H9 (cell line): ENCODE data around the gene TAOK1. TPM values are rescaled to one million over a fixed set of nuclear protein-coding genes. Genes with fewer than 3 reads are reported as not detected.

Source experiments
- DNase-seq: peaks from one replicate; pipeline ENCODE4 v3.0.0-alpha.2; 2017
- H2AFZ ChIP-seq: one replicate; pipeline ENCODE4 v1.6.1; 2013; ENCODE audit warnings: mild to moderate bottlenecking, low read length, control low read depth, moderate library complexity
- H2AK5ac ChIP-seq: 2 replicates; pipeline ENCODE4 v1.6.1; 2013; ENCODE audit warnings: low read length, control low read depth, mixed read lengths; ENCODE audit not compliant: insufficient read length
- H2BK120ac ChIP-seq: one replicate; pipeline ENCODE4 v1.6.1; 2013; ENCODE audit warnings: low read depth, mild to moderate bottlenecking, low read length, control low read depth, inconsistent platforms; ENCODE audit not compliant: poor library complexity, severe bottlenecking
- H2BK12ac ChIP-seq: 2 replicates; pipeline ENCODE4 v1.6.1; 2013; ENCODE audit warnings: low read length, control low read depth, mixed read lengths, low read depth; ENCODE audit not compliant: insufficient read length
- H2BK15ac ChIP-seq: 2 replicates; pipeline ENCODE4 v1.6.1; 2013; ENCODE audit warnings: low read depth, low read length, control low read depth
- H2BK20ac ChIP-seq: one replicate; pipeline ENCODE4 v1.6.1; 2013; ENCODE audit warnings: low read depth, mild to moderate bottlenecking, low read length, control low read depth, inconsistent platforms; ENCODE audit not compliant: poor library complexity, severe bottlenecking
- H2BK5ac ChIP-seq: 2 replicates; pipeline ENCODE4 v1.6.1; 2013; ENCODE audit warnings: low read length, control low read depth, mixed read lengths; ENCODE audit not compliant: insufficient read length
- H3K14ac ChIP-seq: 2 replicates; pipeline ENCODE4 v1.6.1; 2013; ENCODE audit warnings: low read length, control low read depth; ENCODE audit not compliant: insufficient read depth
- H3K18ac ChIP-seq: 2 replicates; pipeline ENCODE4 v1.6.1; 2013; ENCODE audit warnings: low read depth, mild to moderate bottlenecking, mixed read lengths, low read length, control low read depth; ENCODE audit not compliant: insufficient read length
- H3K23ac ChIP-seq: 2 replicates; pipeline ENCODE4 v1.6.1; 2013; ENCODE audit warnings: low read length, control low read depth, mixed read lengths, low read depth; ENCODE audit not compliant: insufficient read length
- H3K23me2 ChIP-seq: 2 replicates; pipeline ENCODE4 v1.6.1; 2013; ENCODE audit warnings: low read depth, mild to moderate bottlenecking, mixed read lengths, low read length, control low read depth; ENCODE audit not compliant: insufficient read length, poor library complexity, severe bottlenecking
- H3K27ac ChIP-seq: 2 replicates; pipeline ENCODE4 v1.5.1; 2013; ENCODE audit warnings: low read length, control low read depth, mixed read lengths, low read depth; ENCODE audit not compliant: insufficient read length
- H3K27me3 ChIP-seq: 2 replicates; pipeline ENCODE4 v1.6.1; 2013; ENCODE audit warnings: low read length, control low read depth, inconsistent platforms; ENCODE audit not compliant: insufficient read depth
- H3K4ac ChIP-seq: 2 replicates; pipeline ENCODE4 v1.6.1; 2013; ENCODE audit warnings: low read depth, mild to moderate bottlenecking, control low read depth, inconsistent platforms, low read length, moderate library complexity
- H3K4me1 ChIP-seq: 2 replicates; pipeline ENCODE4 v1.6.1; 2013; ENCODE audit warnings: low read length, control low read depth, inconsistent platforms; ENCODE audit not compliant: insufficient read depth
- H3K4me2 ChIP-seq: 2 replicates; pipeline ENCODE4 v1.6.1; 2013; ENCODE audit warnings: low read length, control low read depth, mixed read lengths; ENCODE audit not compliant: insufficient read length, insufficient read depth
- H3K56ac ChIP-seq: 2 replicates; pipeline ENCODE4 v1.6.1; 2013; ENCODE audit warnings: low read depth, mild to moderate bottlenecking, mixed read lengths, low read length, control low read depth; ENCODE audit not compliant: insufficient read length
- H3K79me1 ChIP-seq: 2 replicates; pipeline ENCODE4 v1.6.1; 2013; ENCODE audit warnings: low read depth, mild to moderate bottlenecking, moderate library complexity, low read length, control low read depth, inconsistent platforms; ENCODE audit not compliant: insufficient read depth, poor library complexity, severe bottlenecking
- H3K79me2 ChIP-seq: 2 replicates; pipeline ENCODE4 v1.6.1; 2013; ENCODE audit warnings: low read length, control low read depth, inconsistent platforms; ENCODE audit not compliant: insufficient read depth
- H3K9ac ChIP-seq: 2 replicates; pipeline ENCODE4 v1.6.1; 2013; ENCODE audit warnings: low read length, control low read depth, mixed read lengths; ENCODE audit not compliant: insufficient read length; ENCODE audit errors: extremely low read depth
- H3K9me3 ChIP-seq: one replicate; pipeline ENCODE4 v1.6.1; 2013; ENCODE audit warnings: low read depth, low read length, inconsistent platforms; ENCODE audit not compliant: control insufficient read depth
- H3T11ph ChIP-seq: one replicate; pipeline ENCODE4 v1.6.1; 2013; ENCODE audit warnings: mild to moderate bottlenecking, low read length, control low read depth, inconsistent platforms
- H4K20me1 ChIP-seq: one replicate; pipeline ENCODE4 v1.6.1; 2013; ENCODE audit not compliant: control insufficient read depth, insufficient read length, insufficient read depth
- H4K5ac ChIP-seq: 2 replicates; pipeline ENCODE4 v1.6.1; 2013; ENCODE audit warnings: low read depth, mild to moderate bottlenecking, mixed read lengths, low read length, control low read depth; ENCODE audit not compliant: insufficient read length
- H4K8ac ChIP-seq: replicated peaks from 2 replicates; pipeline ENCODE4 v1.6.1; 2013; ENCODE audit warnings: low read length, control low read depth, mixed read lengths, low read depth; ENCODE audit not compliant: insufficient read length
- H4K91ac ChIP-seq: 2 replicates; pipeline ENCODE4 v1.6.1; 2013; ENCODE audit warnings: low read depth, mild to moderate bottlenecking, moderate library complexity, mixed read lengths, low read length, control low read depth; ENCODE audit not compliant: insufficient read length
- H3K27ac Mint-ChIP-seq, 3 experiments: 2 replicates in 2 of 3; 3 replicates in 1 of 3; pipeline ENCODE4 v1.8.0; 2020 to 2021; ENCODE audit warnings: mixed read lengths in 3 of 3, mild to moderate bottlenecking in 1 of 3, moderate library complexity in 1 of 3
- H3K27me3 Mint-ChIP-seq: 2 replicates; pipeline ENCODE4 v1.8.0; 2021; ENCODE audit warnings: low read depth, mild to moderate bottlenecking, moderate library complexity, mixed read lengths
- H3K36me3 Mint-ChIP-seq, 3 experiments: 2 replicates in 2 of 3; 3 replicates in 1 of 3; pipeline ENCODE4 v1.8.0; 2020 to 2021; ENCODE audit warnings: low read depth in 3 of 3, mixed read lengths in 3 of 3; ENCODE audit not compliant: insufficient read depth in 1 of 3
- H3K4me1 Mint-ChIP-seq, 2 experiments: 2 replicates each; pipeline ENCODE4 v1.8.0; 2020; ENCODE audit warnings: mixed read lengths in 2 of 2
- H3K4me3 Mint-ChIP-seq, 2 experiments: 2 replicates in 1 of 2; 3 replicates in 1 of 2; pipeline ENCODE4 v1.8.0; 2020 to 2021; ENCODE audit warnings: mild to moderate bottlenecking in 2 of 2, mixed read lengths in 2 of 2, moderate library complexity in 1 of 2
- H3K9me3 Mint-ChIP-seq, 2 experiments: 2 replicates in 1 of 2; 3 replicates in 1 of 2; pipeline ENCODE4 v1.8.0; 2020; ENCODE audit warnings: mild to moderate bottlenecking in 2 of 2, mixed read lengths in 2 of 2, moderate library complexity in 1 of 2
- CTCF ChIP-seq: fragments of 200-600 bp; sonication (generic); conservative IDR thresholded peaks from 3 replicates; pipeline ENCODE4 v1.8.0; 2021; ENCODE audit warnings: antibody characterized with exemption, mild to moderate bottlenecking
- WGBS: extraction: QIAGEN DNeasy Blood & Tissue Kit; methylation state at CpG from one replicate; pipeline ENCODE4 v1.1.7; 2013; ENCODE audit warnings: missing lambda C conversion rate, low lambda C conversion rate, mixed read lengths; ENCODE audit not compliant: insufficient read length; ENCODE audit errors: extremely low coverage; 5-methylcytosine and 5-hydroxymethylcytosine counted together
- total RNA-seq: library from RNA; stranded (reverse); gene quantifications from 2 replicates; pipeline ENCODE4 v1.2.1, GENCODE V29; 2021

The TAOK1 gene
- total RNA-seq, 1 experiment from 2014 or later: 93.0 TPM

- H2BK120ac ChIP-seq: no peak overlapping the region
- H3K56ac ChIP-seq: no peak overlapping the region
- peaks cover 11% of the 10 kb centered on the region; the same call in 1 of the 2 replicates for H3K4me1 ChIP-seq
- no peak overlapping the region for H2BK20ac ChIP-seq
- no peak overlapping the region for H3K4ac ChIP-seq
- H4K91ac ChIP-seq: no peak overlapping the region
- no peaks in the 10 kb centered on the region for H3K23me2 ChIP-seq
- H3K27ac ChIP-seq: no peak overlapping the region
- no peak overlapping the region for H2BK5ac ChIP-seq
- TF ChIP-seq CTCF: no peak
- peaks cover 4% of the 10 kb centered on the region for H3K79me1 ChIP-seq
- H2AK5ac ChIP-seq: no peak overlapping the region
- peaks cover 5% of the 10 kb centered on the region; the same call in 1 of the 2 replicates for H3K79me2 ChIP-seq
- H3K23ac ChIP-seq: no peak overlapping the region
- Mint-ChIP-seq H3K27me3 (no peaks in the 10 kb centered on the region), H3K4me1 (peaks cover 16 to 29% of the 10 kb centered on the region in 2 experiments), H3K4me3 (no peak overlapping the region), H3K9me3 (no peaks in the 10 kb centered on the region), H3K27ac (no peak overlapping the region), H3K36me3 (peaks cover 20 to 57% (median 47%) of the 10 kb centered on the region in 3 experiments)
- no peaks in the 10 kb centered on the region for H3K9me3 ChIP-seq
- no peak overlapping the region for H3K9ac ChIP-seq
- H3K14ac ChIP-seq: no peak overlapping the region; the same call in 1 of the 2 replicates
- no peaks in the 10 kb centered on the region for H3K27me3 ChIP-seq
- no peak overlapping the region for H2BK15ac ChIP-seq
- H3K18ac ChIP-seq: no peak overlapping the region
- H4K5ac ChIP-seq: no peak overlapping the region
- WGBS: no CpG with 5 or more reads among the region's 20 CpGs
- H2BK12ac ChIP-seq: no peak overlapping the region
- no peak overlapping the region for H3K4me2 ChIP-seq
- no peaks in the 10 kb centered on the region for H4K20me1 ChIP-seq
- H3T11ph ChIP-seq: no peak overlapping the region
- DNase-seq: no peak
- H4K8ac ChIP-seq: no peak overlapping the region
- no peak overlapping the region for H2AFZ ChIP-seq
Observed at GRCh38 chr17:29581583-29582253, 191.6 kb downstream of the TAOK1 start.
